SK-N-SH (cell line): ENCODE results near the gene GLOD4.

ENCODE experiments used
- CTCF ChIP-seq: fragments of 200-600 bp; sonication (generic); IDR thresholded peaks from 2 replicates; pipeline ENCODE4 v1.6.1; 2017; ENCODE audit warnings: antibody characterized with exemption, mild to moderate bottlenecking, moderate library complexity
- ELF1 ChIP-seq: IDR thresholded peaks from 2 replicates; pipeline ENCODE4 v1.4.0; 2012
- EP300 ChIP-seq, 2 experiments: IDR thresholded peaks; 2 replicates each; pipeline versions ENCODE4 v1.4.0 to v1.6.1; 2012; ENCODE audit warnings: borderline replicate concordance in 1 of 2, low read depth in 1 of 2, low read length in 1 of 2
- MXI1 ChIP-seq: IDR thresholded peaks from 2 replicates; pipeline ENCODE4 v1.6.1; 2012; ENCODE audit warnings: mild to moderate bottlenecking, low read depth, low read length, improper control_type of control experiment
- PBX3 ChIP-seq: IDR thresholded peaks from 2 replicates; pipeline ENCODE4; 2012
- POLR2AphosphoS5 ChIP-seq: IDR thresholded peaks from 2 replicates; pipeline ENCODE4 v1.6.1; 2012; ENCODE audit warnings: low read depth, low read length
- RAD21 ChIP-seq: IDR thresholded peaks from 2 replicates; pipeline ENCODE4 v1.6.1; 2012; ENCODE audit warnings: mild to moderate bottlenecking, low read length
- RCOR1 ChIP-seq: fragments of 150-350 bp; IDR thresholded peaks from 2 replicates; pipeline ENCODE4 v1.6.1; 2017; ENCODE audit warnings: antibody characterized with exemption, low read length
- RFX5 ChIP-seq: IDR thresholded peaks from 2 replicates; pipeline ENCODE4 v1.6.1; 2012; ENCODE audit warnings: mild to moderate bottlenecking, improper control_type of control experiment, low read length
- TAF1 ChIP-seq: IDR thresholded peaks from 2 replicates; pipeline ENCODE4 v1.6.1; 2012; ENCODE audit warnings: low read depth, mild to moderate bottlenecking, low read length, moderate library complexity, borderline replicate concordance
- YY1 ChIP-seq: IDR thresholded peaks from 2 replicates; pipeline ENCODE4 v1.4.0; 2012; ENCODE audit warnings: low read depth, mild to moderate bottlenecking

DNA sequence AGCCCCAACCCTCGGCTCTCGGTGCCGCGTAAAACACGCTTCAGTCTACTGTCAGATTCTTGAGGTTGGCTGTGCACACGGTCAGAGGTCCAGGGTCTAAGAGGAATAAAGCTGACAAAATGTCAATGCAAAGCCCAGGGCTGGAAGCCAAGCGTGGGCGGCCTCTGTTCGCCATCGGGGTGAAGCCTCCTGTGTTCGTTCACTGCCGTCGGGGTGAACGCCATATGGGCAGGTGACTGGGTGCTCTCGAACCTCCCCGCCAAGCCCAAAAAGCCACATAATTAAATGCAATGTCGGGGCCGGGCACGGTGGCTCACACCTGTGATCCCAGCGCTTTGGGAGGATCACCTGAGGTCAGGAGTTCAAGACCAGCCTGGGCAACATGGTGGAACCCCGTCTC is 44.7 kb upstream of the GLOD4 start:
- TF ChIP-seq TAF1: no peak
- TF ChIP-seq RCOR1: no peak
- TF ChIP-seq CTCF: no peak
- TF ChIP-seq MXI1: no peak
- TF ChIP-seq RFX5: no peak
- TF ChIP-seq RAD21: no peak
- no peak for TF ChIP-seq POLR2AphosphoS5
- no peak for TF ChIP-seq YY1
- no peak for TF ChIP-seq EP300 (IDR thresholded peaks at IDR 0.05; ENCODE audit: borderline replicate concordance in 1 of 2, low read depth in 1 of 2, low read length in 1 of 2)
- no peak for TF ChIP-seq ELF1
- no peak for TF ChIP-seq PBX3
